Testis (tissue), 2 donors: Measurements from ENCODE around the gene RLBP1.

Source experiments
- CTCF ChIP-seq, 3 experiments: fragments of 450-650 bp in 2 of 3; fragments of 200-600 bp in 1 of 3; sonication (generic) in 1 of 3; IDR thresholded peaks; one replicate each; pipeline ENCODE4 v1.5.1; 2016 to 2019; ENCODE audit warnings: antibody characterized with exemption in 3 of 3, mild to moderate bottlenecking in 2 of 3, moderate library complexity in 1 of 3
- POLR2A ChIP-seq: fragments of 450-650 bp; IDR thresholded peaks from one replicate; pipeline ENCODE4 v1.6.1; 2017; ENCODE audit warnings: antibody characterized with exemption, mild to moderate bottlenecking, moderate library complexity

DNA sequence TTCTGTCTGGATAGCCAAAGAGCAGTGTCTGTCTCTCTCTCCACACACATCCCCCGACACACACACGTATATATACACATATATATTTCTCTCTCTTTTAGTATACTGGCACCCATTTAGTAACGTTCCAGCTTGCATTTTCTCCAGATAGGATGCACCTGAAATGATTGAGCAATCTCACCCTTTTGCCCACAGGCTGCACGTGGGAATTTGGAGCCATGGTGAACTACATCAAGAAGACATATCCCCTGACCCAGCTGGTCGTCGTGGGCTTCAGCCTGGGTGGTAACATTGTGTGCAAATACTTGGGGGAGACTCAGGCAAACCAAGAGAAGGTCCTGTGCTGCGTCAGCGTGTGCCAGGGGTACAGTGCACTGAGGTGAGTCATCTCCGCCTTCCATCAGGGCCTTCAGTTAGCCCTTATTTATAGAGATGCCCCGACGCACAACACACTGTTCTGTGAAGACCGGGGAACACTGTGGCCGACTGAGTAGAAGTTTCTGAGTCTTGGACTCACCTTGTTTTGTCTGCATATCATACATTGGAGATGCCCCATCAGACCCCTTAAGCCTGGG lies 45.7 kb downstream of the RLBP1 start:
- TF ChIP-seq POLR2A: no peak
- TF ChIP-seq CTCF (IDR thresholded peaks at IDR 0.05): no peak
